NCI-H446 treated with DMSO at 0.1 percent for 48 hours (cell line): ENCODE results near the gene ZSCAN26.
A peak's percentile ranks its signal among the peaks of the same experiment; 100 is the strongest.
"Not testable (repeated sequence)": the region's sequence is repeated elsewhere in the genome, so short reads cannot be mapped to it uniquely, and the experiment has no call there.

Experiments used
- DNase-seq: peaks from one replicate; lab custom pipeline; 2025; lab: John Stamatoyannopoulos, UW

The ZSCAN26 gene

GRCh38 chr6:28257042-28257441 lies 9.9 kb upstream of the ZSCAN26 start:
- DNase-seq: no peak

- DNase-seq: no peak
Measured at GRCh38 chr6:28258877-28259777, 7.8 kb upstream of the ZSCAN26 start, which contains the start of gene NKAPL. Gene NKAPL (plus strand): TSS chr6:28259297. CDS start chr6:28259372, 75 bp downstream.

GRCh38 chr6:28263922-28264321 lies 3.0 kb upstream of the ZSCAN26 start:
- no peak for DNase-seq

GRCh38 chr6:28264834-28265401 lies 2.0 kb upstream of the ZSCAN26 start:
- DNase-seq: no peak

GRCh38 chr6:28266563-28266961 lies 381 bp upstream of the ZSCAN26 start:
- DNase-seq: no peak

GRCh38 chr6:28267695-28268059 lies 734 bp downstream of the ZSCAN26 start:
- DNase-seq: no peak

- no peak for DNase-seq
Measured at GRCh38 chr6:28269492-28269891, 2.5 kb downstream of the ZSCAN26 start.

- DNase-seq: no peak
Measured at GRCh38 chr6:28274888-28275287, 7.9 kb downstream of the ZSCAN26 start.

GRCh38 chr6:28277746-28278145 lies 10.8 kb downstream of the ZSCAN26 start:
- DNase-seq: no peak

- DNase-seq: no peak
Measured at GRCh38 chr6:28280595-28281287, 13.8 kb downstream of the ZSCAN26 start.

- DNase-seq: peak; percentile 39
Measured at GRCh38 chr6:28281288-28282064, 14.5 kb downstream of the ZSCAN26 start, which contains the start of gene PGBD1. Gene PGBD1 (plus strand): TSS chr6:28281572. CDS start chr6:28283814, 2,242 bp downstream.

GRCh38 chr6:28282926-28283325 lies 16.0 kb downstream of the ZSCAN26 start:
- no peak for DNase-seq

GRCh38 chr6:28291573-28291972 lies 24.6 kb downstream of the ZSCAN26 start:
- DNase-seq: no peak

GRCh38 chr6:28295326-28295725 lies 28.4 kb downstream of the ZSCAN26 start:
- DNase-seq: no peak

- no peak for DNase-seq
Measured at GRCh38 chr6:28296520-28297060, 29.6 kb downstream of the ZSCAN26 start.

- no peak for DNase-seq
Measured at GRCh38 chr6:28303570-28303969, 36.6 kb downstream of the ZSCAN26 start.

GRCh38 chr6:28306363-28306762 lies 39.4 kb downstream of the ZSCAN26 start:
- DNase-seq: not testable (repeated sequence)

GRCh38 chr6:28311139-28311823 lies 44.3 kb downstream of the ZSCAN26 start:
- no peak for DNase-seq

GRCh38 chr6:28312939-28313338 lies 46.0 kb downstream of the ZSCAN26 start:
- no peak for DNase-seq

GRCh38 chr6:28315628-28316027 lies 48.7 kb downstream of the ZSCAN26 start:
- DNase-seq: no peak

GRCh38 chr6:28317866-28318265 lies 50.9 kb downstream of the ZSCAN26 start:
- DNase-seq: not testable (repeated sequence)
